ENCODE data around the gene ESRRA.
A peak's percentile ranks its signal among the peaks of the same experiment; 100 is the strongest.

The ESRRA gene

DNA sequence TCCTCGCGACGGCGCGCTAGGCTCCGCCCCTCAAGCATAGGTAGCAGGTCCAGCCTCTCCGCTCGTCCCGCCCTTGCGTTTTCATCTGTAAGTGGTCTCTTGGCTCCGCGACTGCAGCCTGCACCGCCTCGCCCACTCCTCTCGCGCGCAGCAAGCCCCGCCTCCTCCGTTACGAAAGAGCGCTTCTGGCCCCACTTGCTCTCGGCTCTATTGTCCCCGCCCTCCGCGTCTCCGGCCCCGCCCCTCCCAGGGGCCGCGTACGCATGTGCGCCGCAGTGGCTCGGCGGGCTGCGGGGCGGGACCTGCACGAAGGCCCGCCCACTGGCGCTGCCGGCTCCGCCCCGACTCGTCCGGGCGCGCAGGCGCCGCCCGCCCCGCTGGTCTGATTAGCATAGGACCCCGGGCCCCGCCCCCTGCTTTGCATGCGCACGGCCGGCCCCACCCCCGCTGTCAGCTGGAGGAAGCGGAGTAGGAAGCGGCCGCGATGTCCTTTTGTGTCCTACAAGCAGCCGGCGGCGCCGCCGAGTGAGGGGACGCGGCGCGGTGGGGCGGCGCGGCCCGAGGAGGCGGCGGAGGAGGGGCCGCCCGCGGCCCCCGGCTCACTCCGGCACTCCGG is at the start of gene ESRRA:
Gene ESRRA, plus strand, starts transcription at position 450 of the 616 bp plus-strand sequence. CDS start 1,656 bp downstream, outside the sequence.
- peak; percentile 100 for DNase-seq (ENCODE audit: low spot score)

- no peak for DNase-seq (ENCODE audit: low spot score)
These were observed 49.0 kb upstream of the ESRRA start for GRCh38 chr11:64256300-64256699.

GRCh38 chr11:64258356-64258755 is 47.0 kb upstream of the ESRRA start:
- no peak for DNase-seq (ENCODE audit: low spot score)

DNA sequence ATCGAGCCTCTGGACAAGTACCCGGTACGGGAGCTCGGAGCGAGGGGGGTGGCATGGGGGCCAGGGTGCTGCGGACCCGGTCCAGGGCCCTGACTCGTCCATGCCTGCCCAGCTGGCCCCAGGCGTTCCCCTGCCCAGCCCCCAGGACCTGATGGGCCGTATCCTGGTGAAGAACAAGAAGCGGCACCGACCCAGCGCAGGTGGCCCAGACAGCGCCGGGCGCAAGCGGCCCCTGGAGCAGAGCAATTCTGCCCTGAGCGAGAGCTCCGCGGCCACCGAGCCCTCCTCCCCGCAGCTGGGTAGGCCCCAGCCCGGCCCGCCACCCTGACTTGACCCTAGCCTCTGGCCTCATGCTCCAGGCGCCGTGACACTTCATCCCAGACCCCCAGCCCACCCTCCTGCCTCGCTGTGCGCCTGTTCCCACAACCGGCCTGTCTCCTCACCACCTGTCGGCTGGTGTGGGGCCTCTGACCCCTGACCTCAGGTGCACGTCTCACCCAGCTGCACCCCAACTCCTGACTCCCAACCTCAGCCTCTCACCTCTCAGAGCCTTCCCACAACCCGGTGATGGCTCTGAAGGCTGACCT is 46.3 kb upstream of the ESRRA start:
- no peak for DNase-seq (ENCODE audit: low spot score)

GRCh38 chr11:64259533-64260067 is 45.7 kb upstream of the ESRRA start:
- DNase-seq (ENCODE audit: low spot score) = no peak

DNA sequence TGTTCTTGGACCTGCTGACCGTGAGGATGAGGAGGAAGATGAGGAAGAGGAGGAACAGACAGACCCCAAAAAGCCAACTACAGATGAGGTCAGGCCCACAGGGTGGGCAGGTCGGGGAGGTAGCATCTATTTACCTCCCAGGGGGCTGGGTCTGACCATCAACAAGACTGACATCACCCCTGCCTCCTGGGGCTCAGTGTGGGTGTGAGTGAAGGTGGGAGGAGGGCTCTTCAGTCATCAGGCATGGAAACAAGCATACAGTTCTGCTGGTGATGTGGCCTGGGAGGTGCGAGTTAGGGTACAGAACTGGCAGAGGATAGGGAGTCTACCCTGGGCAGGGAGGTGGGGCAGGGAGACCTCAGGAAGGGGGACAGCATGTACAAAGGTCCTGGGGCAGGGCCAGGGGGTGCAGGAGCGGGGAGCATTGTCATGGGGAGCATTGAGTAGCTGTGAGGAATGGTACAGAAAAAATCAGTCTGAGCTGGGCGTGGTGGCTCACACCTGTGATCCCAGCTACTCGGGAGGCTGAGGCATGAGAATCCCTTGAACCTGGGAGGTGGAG is 45.1 kb upstream of the ESRRA start:
- no peak for DNase-seq (ENCODE audit: low spot score)

- DNase-seq (ENCODE audit: low spot score) = no peak
These were observed 43.7 kb upstream of the ESRRA start for GRCh38 chr11:64261556-64262080.

DNA sequence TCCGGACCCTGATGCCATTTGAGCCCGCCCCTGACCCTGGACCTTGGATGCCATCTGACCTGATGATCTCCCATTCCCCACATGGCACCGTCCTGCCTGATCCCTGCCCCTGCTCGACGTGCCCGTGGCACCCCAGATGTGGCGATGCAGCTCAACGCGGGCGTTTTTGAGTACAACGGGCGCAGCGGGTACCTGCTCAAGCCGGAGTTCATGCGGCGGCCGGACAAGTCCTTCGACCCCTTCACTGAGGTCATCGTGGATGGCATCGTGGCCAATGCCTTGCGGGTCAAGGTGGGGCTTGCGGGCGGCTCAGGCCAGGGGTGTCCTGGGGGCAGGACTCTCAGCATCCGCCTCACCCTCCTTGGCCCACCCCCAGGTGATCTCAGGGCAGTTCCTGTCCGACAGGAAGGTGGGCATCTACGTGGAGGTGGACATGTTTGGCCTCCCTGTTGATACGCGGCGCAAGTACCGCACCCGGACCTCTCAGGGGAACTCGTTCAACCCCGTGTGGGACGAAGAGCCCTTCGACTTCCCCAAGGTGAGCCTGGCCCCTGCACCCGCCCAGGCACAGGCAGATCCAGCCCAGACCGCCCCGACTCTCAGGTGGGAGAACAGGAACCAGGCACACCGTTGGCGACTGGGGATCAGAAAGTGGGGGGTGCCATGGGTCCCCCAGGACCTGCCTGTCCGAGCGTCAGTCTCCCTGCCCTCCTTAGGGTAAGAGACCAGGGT is 42.9 kb upstream of the ESRRA start:
- DNase-seq (ENCODE audit: low spot score) = no peak

GRCh38 chr11:64263021-64263946 is 42.0 kb upstream of the ESRRA start:
- DNase-seq (ENCODE audit: low spot score) = no peak

- DNase-seq (ENCODE audit: low spot score) = no peak
These were observed 41.4 kb upstream of the ESRRA start for GRCh38 chr11:64263947-64264317.

GRCh38 chr11:64264371-64264852 is 40.9 kb upstream of the ESRRA start:
- DNase-seq (ENCODE audit: low spot score) = no peak

DNA sequence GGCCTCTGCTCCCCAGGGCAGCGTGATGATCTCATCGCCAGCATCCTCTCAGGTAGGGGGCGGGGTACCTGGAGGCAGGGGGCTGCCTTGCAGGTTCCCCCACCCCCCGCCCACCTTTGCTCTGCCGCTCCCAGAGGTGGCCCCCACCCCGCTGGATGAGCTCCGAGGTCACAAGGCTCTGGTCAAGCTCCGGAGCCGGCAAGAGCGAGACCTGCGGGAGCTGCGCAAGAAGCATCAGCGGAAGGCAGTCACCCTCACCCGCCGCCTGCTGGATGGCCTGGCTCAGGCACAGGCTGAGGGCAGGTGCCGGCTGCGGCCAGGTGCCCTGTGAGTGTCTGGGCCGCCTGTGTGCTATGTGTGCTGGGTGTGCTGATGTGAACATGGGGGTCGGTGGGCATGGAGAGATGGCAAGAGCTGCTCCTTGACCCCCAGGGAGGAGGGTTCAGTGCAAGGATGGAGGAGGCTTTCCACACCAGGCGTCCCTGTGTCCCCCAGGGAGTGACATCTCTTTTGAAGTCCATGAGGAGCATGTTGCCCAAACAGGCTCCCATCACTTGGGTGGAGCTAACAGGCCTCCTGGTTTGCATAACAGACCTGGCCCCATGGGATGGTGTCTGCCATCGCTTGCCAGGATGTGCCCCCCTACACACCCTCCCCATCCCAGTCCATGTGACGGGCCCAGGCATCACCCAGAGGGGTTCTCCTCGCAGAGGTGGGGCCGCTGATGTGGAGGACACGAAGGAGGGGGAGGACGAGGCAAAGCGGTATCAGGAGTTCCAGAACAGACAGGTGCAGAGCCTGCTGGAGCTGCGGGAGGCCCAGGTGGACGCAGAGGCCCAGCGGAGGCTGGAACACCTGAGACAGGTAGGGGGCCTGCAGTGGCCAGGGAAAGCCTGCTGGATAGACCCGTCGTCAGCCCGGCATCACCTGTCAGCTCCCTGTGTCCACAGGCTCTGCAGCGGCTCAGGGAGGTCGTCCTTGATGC is 39.9 kb upstream of the ESRRA start:
- DNase-seq (ENCODE audit: low spot score) = no peak

DNA sequence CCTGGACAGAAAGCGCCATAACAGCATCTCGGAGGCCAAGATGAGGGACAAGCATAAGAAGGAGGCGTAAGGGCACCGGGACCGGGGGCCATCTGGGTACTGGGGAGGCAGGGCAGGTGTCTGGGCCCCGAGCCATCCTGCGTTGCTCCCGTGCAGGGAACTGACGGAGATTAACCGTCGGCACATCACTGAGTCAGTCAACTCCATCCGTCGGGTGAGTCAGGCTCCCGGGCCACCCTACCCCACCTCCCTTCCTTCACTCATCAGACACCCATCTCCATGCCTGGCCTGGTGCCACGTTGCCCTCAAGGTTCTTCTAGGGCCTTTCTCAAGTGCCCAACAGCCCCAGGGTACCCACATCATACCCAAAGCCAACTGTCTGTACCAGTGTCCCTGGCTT is 39.0 kb upstream of the ESRRA start:
- DNase-seq (ENCODE audit: low spot score) = no peak

GRCh38 chr11:64267207-64267945 is 37.9 kb upstream of the ESRRA start:
- DNase-seq (ENCODE audit: low spot score) = no peak

DNA sequence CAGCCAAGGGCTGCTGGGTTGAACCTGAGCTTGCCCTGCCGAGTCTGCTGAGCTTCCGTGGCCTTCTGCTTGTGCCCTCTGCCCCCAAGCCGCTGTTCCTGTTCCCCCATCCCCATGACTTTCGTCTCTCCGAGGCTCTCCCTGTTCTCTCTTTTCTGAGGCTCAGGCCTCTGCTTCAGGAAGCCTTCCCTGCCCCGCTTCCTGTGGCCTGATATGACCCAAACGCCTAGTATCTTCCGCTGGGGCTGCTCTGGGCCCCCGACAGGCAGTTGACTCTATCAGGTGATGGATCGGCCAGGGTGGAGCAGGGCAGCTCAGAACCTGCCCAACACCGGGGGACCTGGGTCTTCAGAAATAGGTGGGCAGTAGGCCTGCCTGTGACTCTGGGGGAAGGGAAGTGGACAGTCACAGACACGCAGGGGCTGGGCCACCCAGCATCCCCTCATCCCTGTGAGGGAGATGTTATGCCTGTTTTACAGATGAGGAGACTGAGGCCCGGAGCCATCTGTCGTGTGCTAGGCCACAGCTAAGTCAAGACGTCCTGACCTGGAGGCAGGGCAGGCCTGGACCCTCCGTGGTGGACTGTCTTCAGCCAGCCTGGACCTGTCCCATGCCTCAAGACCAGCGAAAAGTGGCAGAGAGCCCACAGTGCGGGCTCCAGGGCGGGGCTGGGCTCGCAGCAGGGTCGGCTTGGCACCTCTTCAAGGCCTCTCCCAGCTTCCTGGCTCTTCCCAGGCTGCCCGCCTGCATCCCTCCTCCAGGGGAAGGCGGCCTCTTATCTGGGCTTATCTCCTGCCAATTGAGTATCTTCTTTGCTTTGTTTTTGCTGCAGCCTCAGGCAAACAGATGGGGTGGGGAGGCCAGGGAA is 37.1 kb upstream of the ESRRA start:
- DNase-seq (ENCODE audit: low spot score) = no peak

GRCh38 chr11:64268893-64269539 is 36.3 kb upstream of the ESRRA start:
- DNase-seq (ENCODE audit: low spot score) = peak; percentile 74

GRCh38 chr11:64269540-64270220 is 35.6 kb upstream of the ESRRA start:
- peak; percentile 98 for DNase-seq (ENCODE audit: low spot score)

All from ecto neural progenitor cell (in vitro differentiated cells).